ENCODE measurements around the gene TOR1A.
A peak's percentile ranks its signal among the peaks of the same experiment; 100 is the strongest.

TOR1A gene

GRCh38 chr9:129823935-129824601 is at the start of gene TOR1A:
TSS of gene TOR1A (minus strand) at chr9:129824136. CDS start at chr9:129824085, 51 bp downstream.
- peak; percentile 74 for DNase-seq

GRCh38 chr9:129871046-129871445 is 47.1 kb upstream of the TOR1A start:
- no peak for DNase-seq

GRCh38 chr9:129869585-129870501 is 45.9 kb upstream of the TOR1A start:
- no peak for DNase-seq

- no peak for DNase-seq
Observed at GRCh38 chr9:129868872-129869486, 45.0 kb upstream of the TOR1A start.

- no peak for DNase-seq
Observed at GRCh38 chr9:129868023-129868871, 44.3 kb upstream of the TOR1A start.

- no peak for DNase-seq
Observed at GRCh38 chr9:129867136-129868022, 43.4 kb upstream of the TOR1A start.

GRCh38 chr9:129866394-129867135 is 42.6 kb upstream of the TOR1A start:
- DNase-seq = no peak

GRCh38 chr9:129865668-129866320 is 41.9 kb upstream of the TOR1A start:
- no peak for DNase-seq

GRCh38 chr9:129864991-129865647 is 41.2 kb upstream of the TOR1A start:
- no peak for DNase-seq

- no peak for DNase-seq
Observed at GRCh38 chr9:129863059-129863690, 39.2 kb upstream of the TOR1A start.

GRCh38 chr9:129861447-129861827 is 37.5 kb upstream of the TOR1A start:
- DNase-seq = no peak

- no peak for DNase-seq
Observed at GRCh38 chr9:129860653-129861446, 36.9 kb upstream of the TOR1A start.

- DNase-seq = no peak
Observed at GRCh38 chr9:129858167-129858962, 34.4 kb upstream of the TOR1A start.

GRCh38 chr9:129857207-129857606 is 33.3 kb upstream of the TOR1A start:
- DNase-seq = no peak

- no peak for DNase-seq
Observed at GRCh38 chr9:129854588-129855110, 30.7 kb upstream of the TOR1A start.

GRCh38 chr9:129853614-129854013 is 29.7 kb upstream of the TOR1A start:
- DNase-seq = no peak

GRCh38 chr9:129852579-129852978 is 28.6 kb upstream of the TOR1A start:
- DNase-seq = no peak

Data from SIG-M5 (cell line).